K562 (cell line): ENCODE data around the gene ANO2. TPM values are rescaled to one million over a fixed set of nuclear protein-coding genes. Genes with fewer than 3 reads are reported as not detected.

Experiments used
- ATAC-seq: fragments of 200-7000 bp; cut with Tn5 transposase; 3 replicates; pipeline ENCODE4 v1.9.1; 2020; ENCODE audit warnings: moderate library complexity
- BruUV-seq: library from RNA; stranded (reverse); fragments of 400-500 nt; replicated peaks from 2 replicates; lab custom pipeline; 2021; lab: Mats Ljungman, UMichigan
- CTCF ChIA-PET: fragments of 300-600 bp; formaldehyde crosslinking; extraction: SDS; loops from one replicate; lab custom pipeline; 2021; ENCODE audit warnings: low intra/inter-chr PET ratio; lab: Yijun Ruan, JAX
- POLR2A ChIA-PET: fragments of 300-600, 350-650 bp; sonication (Branson Sonifier 250); formaldehyde crosslinking; extraction: SDS; loops from one replicate; lab custom pipeline; 2021; ENCODE audit warnings: antibody characterized with exemption, inconsistent platforms; lab: Yijun Ruan, JAX
- DNase-seq, 4 experiments: peaks; one replicate each; pipeline versions ENCODE4 v3.0.0 to v3.0.0-alpha.2; 2011 to 2018; ENCODE audit warnings: low spot score in 3 of 4, mixed read lengths in 3 of 4; ENCODE audit errors: extremely low read depth in 1 of 4
- FAIRE-seq: peaks from 2 replicates; lab custom pipeline; 2011; peaks lifted over from hg19 to GRCh38; lab: Jason Lieb, UNC
- H2AFZ ChIP-seq: 2 replicates; pipeline ENCODE4 v1.6.0; 2011; ENCODE audit warnings: low read depth, low read length, control low read depth, inconsistent platforms
- H3K27ac ChIP-seq: fragments of 200-600 bp; 3 replicates; pipeline ENCODE4 v1.8.0; 2011; ENCODE audit warnings: low read depth, mild to moderate bottlenecking, control low read depth, inconsistent platforms, low read length, moderate library complexity, mixed read lengths; ENCODE audit errors: extremely low read depth
- H3K27me3 ChIP-seq, 2 experiments: fragments of 300-600 bp in 1 of 2; 2 replicates in 1 of 2; 3 replicates in 1 of 2; pipeline versions ENCODE4 v1.6.0 to v1.8.0; 2011; ENCODE audit warnings: inconsistent platforms in 2 of 2, low read length in 2 of 2, mild to moderate bottlenecking in 1 of 2, mixed read lengths in 1 of 2, moderate library complexity in 1 of 2; ENCODE audit not compliant: control insufficient read depth in 2 of 2, insufficient read depth in 2 of 2
- H3K36me3 ChIP-seq: fragments of 300-600 bp; 3 replicates; pipeline ENCODE4 v1.8.0; 2011; ENCODE audit warnings: mild to moderate bottlenecking, low read length, inconsistent platforms; ENCODE audit not compliant: control insufficient read depth, insufficient read depth
- H3K4me1 ChIP-seq, 2 experiments: fragments of 200-600 bp in 1 of 2; replicated peaks in 1 of 2; 2 replicates in 1 of 2; 3 replicates in 1 of 2; pipeline versions ENCODE4 v1.5.1 to v1.8.0; 2011; ENCODE audit warnings: inconsistent platforms in 2 of 2, low read length in 2 of 2, mild to moderate bottlenecking in 1 of 2, mixed read lengths in 1 of 2, moderate library complexity in 1 of 2; ENCODE audit not compliant: control insufficient read depth in 2 of 2, insufficient read depth in 2 of 2
- H3K4me2 ChIP-seq: 2 replicates; pipeline ENCODE4 v1.6.1; 2011; ENCODE audit warnings: low read length, control low read depth, inconsistent platforms, mixed read lengths; ENCODE audit not compliant: insufficient read depth
- H3K4me3 ChIP-seq: fragments of 200-600 bp; sonication (generic), shearing (Covaris generic); 2 replicates; pipeline ENCODE4 v1.5.1; 2016; ENCODE audit warnings: control low read depth, inconsistent platforms
- H3K79me2 ChIP-seq: fragments of 200-600 bp; 3 replicates; pipeline ENCODE4 v1.8.0; 2011; ENCODE audit warnings: low read length, inconsistent platforms; ENCODE audit not compliant: control insufficient read depth, insufficient read depth
- H3K9ac ChIP-seq, 2 experiments: 2 replicates each; pipeline versions ENCODE4 v1.6.0 to v1.6.1; 2011; ENCODE audit warnings: low read depth in 2 of 2, low read length in 2 of 2, control low read depth in 1 of 2, inconsistent platforms in 1 of 2, mild to moderate bottlenecking in 1 of 2, mixed read lengths in 1 of 2; ENCODE audit not compliant: insufficient read depth in 1 of 2
- H3K9me1 ChIP-seq: one replicate; pipeline ENCODE4 v1.6.0; 2011; ENCODE audit warnings: inconsistent platforms, mild to moderate bottlenecking, low read length, moderate library complexity; ENCODE audit not compliant: control insufficient read depth, insufficient read depth
- H3K9me3 ChIP-seq: replicated peaks from 2 replicates; pipeline ENCODE4 v1.5.1; 2011; ENCODE audit warnings: low read depth, low read length, inconsistent platforms; ENCODE audit not compliant: control insufficient read depth, insufficient read depth
- H4K20me1 ChIP-seq: replicated peaks from 2 replicates; pipeline ENCODE4 v1.6.1; 2011; ENCODE audit warnings: low read length, inconsistent platforms, mixed read lengths; ENCODE audit not compliant: control insufficient read depth, insufficient read depth
- CHD1 ChIP-seq: fragments of 200-600 bp; sonication (generic); IDR thresholded peaks from one replicate; pipeline ENCODE4 v1.6.1; 2012; ENCODE audit warnings: mild to moderate bottlenecking, moderate library complexity, low read length, inconsistent platforms
- FOXK2 ChIP-seq, 2 experiments: fragments of 450-650 bp; IDR thresholded peaks in 1 of 2; conservative IDR thresholded peaks in 1 of 2; 2 replicates each; pipeline ENCODE4 v1.6.1; 2016; ENCODE audit warnings: low read depth in 2 of 2, mild to moderate bottlenecking in 1 of 2
- KDM2B ChIP-seq: fragments of 250-450 bp; sonication (Bioruptor Pico); IDR thresholded peaks from 2 replicates; pipeline ENCODE4 v1.8.0; 2021; ENCODE audit warnings: mild to moderate bottlenecking, moderate library complexity
- SREBF1 ChIP-seq: fragments of 150-350 bp; IDR thresholded peaks from 2 replicates; pipeline ENCODE4 v1.6.1; 2014; ENCODE audit warnings: antibody characterized with exemption, low read depth, low read length, borderline replicate concordance
- TAF15 ChIP-seq: fragments of 200-400 bp; formaldehyde crosslinking; IDR thresholded peaks from 2 replicates; pipeline ENCODE4 v1.6.1; 2017; ENCODE audit warnings: mild to moderate bottlenecking, low read depth, low read length, moderate library complexity
- ZNF212 ChIP-seq: fragments of 450-650 bp; formaldehyde crosslinking; IDR thresholded peaks from 2 replicates; pipeline ENCODE4 v1.4.0; 2020; ENCODE audit warnings: mild to moderate bottlenecking
- ZNF224 ChIP-seq: sonication (generic); formaldehyde crosslinking; IDR thresholded peaks from 2 replicates; pipeline ENCODE4 v1.8.0; 2022; ENCODE audit warnings: mild to moderate bottlenecking, missing genetic modification reagents
- ZZZ3 ChIP-seq: fragments of 450-650 bp; IDR thresholded peaks from 2 replicates; pipeline ENCODE4 v1.6.1; 2016; ENCODE audit warnings: antibody characterized with exemption, mild to moderate bottlenecking, moderate library complexity
- WGBS: fragments of 100-300 bp; shearing (Covaris generic); methylation state at CpG from one replicate; pipeline ENCODE4 v1.1.6; 2016; ENCODE audit warnings: low coverage, mixed read lengths; ENCODE audit not compliant: insufficient coverage; ENCODE audit errors: missing lambda C conversion rate; 5-methylcytosine and 5-hydroxymethylcytosine counted together
- in situ Hi-C: fragments of 300-500 bp; cut with MboI; formaldehyde crosslinking; loops from 4 replicates; pipeline ENCODE4 v1.15.0; 2018; ENCODE audit warnings: inconsistent platforms, mixed read lengths
- intact Hi-C: fragments of 100-400 bp; cut with micrococcal nuclease; formaldehyde crosslinking; loops from 2 replicates; pipeline ENCODE4 v1.14.2; 2022
- polyA plus RNA-seq, 8 experiments: library from polyadenylated mRNA; depleted of rRNA in 4 of 8; stranded (reverse) in 5 of 8; unstranded in 3 of 8; fragments of >200 nt; fragmentation: Nextera tagmentation in 2 of 8; fragmentation: Illumina TruSeq in 1 of 8; extraction: Ambion mirVana in 2 of 8; extraction: Trizol in 1 of 8; gene quantifications; 2 replicates each; pipeline versions ENCODE4 v1.2.1 to v1.2.3, GENCODE V29; 2011 to 2014; ENCODE audit warnings: inconsistent platforms in 1 of 8, missing spikeins in 1 of 8
- total RNA-seq, 7 experiments: library from RNA; depleted of rRNA in 6 of 7; stranded (reverse); fragments of >200 nt in 6 of 7; fragmentation: Illumina TruSeq in 2 of 7; extraction: Trizol in 2 of 7; gene quantifications; 2 replicates each; pipeline versions ENCODE4 v1.2.1 to v1.2.3, GENCODE V29; 2011 to 2021; ENCODE audit warnings: low replicate concordance in 1 of 7

ANO2 gene
- total and polyA plus RNA-seq, 9 of the 15 experiments (the other 6 are each of a cell fraction or from before 2014, with no cell fraction given): 0.64 TPM; not detected in 8

- intact Hi-C loops (no loop called here), in situ Hi-C loops (no loop called here)
- FAIRE-seq: no peak
- ATAC-seq: no peak
- Histone ChIP-seq H4K20me1 (no peaks in the 10 kb centered on the region), H3K9me3 (no peaks in the 10 kb centered on the region), H3K27me3 (no peaks in the 10 kb centered on the region; a peak in 1 of 5 replicates), H3K4me3 (no peak overlapping the region), H3K27ac (no peak overlapping the region), H3K4me2 (no peak overlapping the region), H3K79me2 (no peaks in the 10 kb centered on the region), H3K4me1 (no peaks in the 10 kb centered on the region), H3K9ac (no peak overlapping the region), H3K9me1 (no peaks in the 10 kb centered on the region), H3K36me3 (no peaks in the 10 kb centered on the region), H2AFZ (no peak overlapping the region)
- CTCF ChIA-PET: no interaction called here
- 3% methylated on average over 6 of the region's 8 CpGs for WGBS
- POLR2A ChIA-PET: no interaction called here
- no TSS peak for BruUV-seq
- no peak for DNase-seq
- TF ChIP-seq SREBF1 (no peak), FOXK2 (conservative IDR thresholded peaks at IDR 0.05 in 1 of 2, IDR thresholded peaks at IDR 0.05 in 1 of 2; ENCODE audit: low read depth in 2 of 2) (no peak), ZNF224 (CRISPR knock-in tag) (no peak), ZZZ3 (no peak)
Measured at GRCh38 chr12:5768581-5769196, 176.4 kb downstream of the ANO2 start.

DNA sequence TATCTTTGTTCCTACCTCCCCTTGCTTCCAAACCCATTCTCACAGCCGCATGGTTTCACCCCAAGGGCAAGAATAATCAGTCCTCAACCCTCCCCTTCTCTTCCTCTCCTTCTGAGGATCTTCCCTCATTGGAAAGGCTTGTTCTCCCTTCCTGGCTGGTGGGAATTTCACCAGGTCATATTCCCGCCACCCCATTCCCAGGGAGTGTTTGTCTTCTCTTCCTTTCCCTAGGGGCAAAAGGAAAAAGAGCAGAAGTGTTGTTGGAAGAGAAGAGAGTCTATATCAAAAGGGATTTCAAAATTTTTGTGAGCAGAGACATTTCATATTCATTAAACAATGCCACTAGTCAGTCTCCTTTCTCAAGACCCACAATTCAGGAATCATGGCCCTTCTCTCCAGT lies 176.9 kb downstream of the ANO2 start:
- Histone ChIP-seq H4K20me1 (no peaks in the 10 kb centered on the region), H2AFZ (no peak overlapping the region), H3K4me1 (no peaks in the 10 kb centered on the region), H3K4me2 (no peak overlapping the region), H3K9me3 (no peaks in the 10 kb centered on the region), H3K36me3 (no peaks in the 10 kb centered on the region), H3K9ac (no peak overlapping the region), H3K9me1 (no peaks in the 10 kb centered on the region), H3K27me3 (no peaks in the 10 kb centered on the region; a peak in 1 of 5 replicates), H3K4me3 (no peak overlapping the region), H3K27ac (no peak overlapping the region), H3K79me2 (no peaks in the 10 kb centered on the region)
- DNase-seq (no peak), FAIRE-seq (no peak), ATAC-seq (no peak)
- no peak for TF ChIP-seq ZNF212 (CRISPR knock-in tag)
- TF ChIP-seq CHD1: no peak
- TF ChIP-seq TAF15: no peak
- TF ChIP-seq KDM2B (CRISPR knock-in tag): no peak
- no TSS peak for BruUV-seq
- CTCF ChIA-PET: no interaction called here
- 0% methylated on average over 1 of the region's 2 CpGs for whole genome bisulfite sequencing
- POLR2A ChIA-PET: no interaction called here
- in situ Hi-C loops: no loop called here
- intact Hi-C loops: no loop called here
